Spleen (tissue), 11 donors: Measurements from ENCODE around the gene MBNL1. TPM values are rescaled to one million over a fixed set of nuclear protein-coding genes. Genes with fewer than 3 reads are reported as not detected.

ENCODE experiments used
- DNase-seq: peaks from one replicate; pipeline ENCODE4 v3.0.0-alpha.2; 2020
- H3K27ac ChIP-seq, 8 donors: fragments of 200-600 bp; sonication (generic) in 7 of 8; 1 replicate in 4 of 8; 2 replicates in 4 of 8; pipeline versions ENCODE4 v1.5.0 to v1.8.0; 2016 to 2021; ENCODE audit warnings: inconsistent platforms in 4 of 8, mild to moderate bottlenecking in 4 of 8, moderate library complexity in 1 of 8
- H3K27me3 ChIP-seq, 7 donors: fragments of 200-600 bp; sonication (generic) in 6 of 7; replicated peaks in 1 of 7; 1 replicate in 4 of 7; 2 replicates in 3 of 7; pipeline versions ENCODE4 v1.5.0 to v1.8.0; 2016 to 2021; ENCODE audit warnings: inconsistent platforms in 3 of 7, mild to moderate bottlenecking in 1 of 7
- H3K36me3 ChIP-seq, 6 donors: fragments of 200-600 bp; sonication (generic) in 5 of 6; 1 replicate in 4 of 6; 2 replicates in 2 of 6; pipeline versions ENCODE4 v1.5.0 to v1.8.0; 2016 to 2021; ENCODE audit warnings: inconsistent platforms in 2 of 6
- H3K4me1 ChIP-seq, 6 donors: fragments of 200-600 bp; sonication (generic) in 5 of 6; 1 replicate in 3 of 6; 2 replicates in 3 of 6; pipeline versions ENCODE4 v1.5.0 to v1.8.0; 2016 to 2021; ENCODE audit warnings: inconsistent platforms in 3 of 6
- H3K4me3 ChIP-seq, 8 donors: fragments of 200-600 bp; sonication (generic) in 7 of 8; 1 replicate in 4 of 8; 2 replicates in 4 of 8; pipeline versions ENCODE4 v1.5.0 to v1.8.0; 2016 to 2021; ENCODE audit warnings: inconsistent platforms in 4 of 8, mild to moderate bottlenecking in 4 of 8, moderate library complexity in 2 of 8
- H3K9me3 ChIP-seq, 8 donors: fragments of 200-600 bp; sonication (generic) in 7 of 8; 1 replicate in 4 of 8; 2 replicates in 4 of 8; pipeline versions ENCODE4 v1.5.0 to v1.8.0; 2016 to 2021; ENCODE audit warnings: inconsistent platforms in 4 of 8
- POLR2A ChIP-seq, 3 donors: fragments of 450-650 bp; IDR thresholded peaks; one replicate each; pipeline ENCODE4 v1.5.1; 2017; ENCODE audit warnings: antibody characterized with exemption in 3 of 3, mild to moderate bottlenecking in 1 of 3
- POLR2AphosphoS5 ChIP-seq, 3 donors: sonication (generic); formaldehyde crosslinking; IDR thresholded peaks; one replicate each; pipeline ENCODE4 v1.5.1; 2017; ENCODE audit warnings: antibody characterized with exemption in 3 of 3
- WGBS, 5 donors: extraction: QIAGEN DNeasy Blood & Tissue Kit in 3 of 5; methylation state at CpG; one replicate each; pipeline versions ENCODE4 v1.1.5 to v1.1.7; 2013 to 2018; 5-methylcytosine and 5-hydroxymethylcytosine counted together
- intact Hi-C: fragments of 100-400 bp; cut with DNase I; formaldehyde crosslinking; loops from one replicate; pipeline ENCODE4 v1.15.0; 2023; ENCODE audit warnings: low total_unique reads
- polyA plus RNA-seq, 3 donors: library from polyadenylated mRNA; stranded (reverse); fragments of 200-250 nt; gene quantifications; one replicate each; pipeline ENCODE4 v1.2.1, GENCODE V29; 2013
- total RNA-seq, 7 donors: library from RNA; depleted of rRNA in 3 of 7; stranded (reverse); fragments of >200 nt in 3 of 7; fragmentation: NEBNext Ultra II Directional in 4 of 7; extraction: Animal tissue kit (Norgen Biotek cat#: 25700) in 4 of 7; gene quantifications; one replicate each; pipeline versions ENCODE4 v1.1.0 to v1.2.1, GENCODE V29; 2016 to 2021
- TF ChIP-seq, protein P1 (sequence below), 11 experiments: fragments of 200-600 bp in 7 of 11; fragments of 450-650 bp in 4 of 11; sonication (generic) in 4 of 11; IDR thresholded peaks in 8 of 11; conservative IDR thresholded peaks in 3 of 11; 1 replicate in 7 of 11; 2 replicates in 4 of 11; pipeline versions ENCODE4 v1.4.0 to v1.8.0; 2016 to 2021; ENCODE audit warnings: antibody characterized with exemption in 11 of 11, inconsistent platforms in 4 of 11, mild to moderate bottlenecking in 1 of 11
- donor health status: healthy with polysubstance abuse.
- donor health status: DM: no; HTN: no; CAD: no; lungs with moderate emphysema.
- donor health status: DM: no; HTN: no; CAD: no.
- donor health status: Bipolar disorder and iron deficiency.
- donor health status: healthy.
- donor health status: DM: no; HTN: no; CAD: no.
- donor health status: DM: yes; HTN: yes; CAD: no.

MBNL1 gene
- total and polyA plus RNA-seq, 10 donors = 64.7 to 491 (median 296) TPM

DNA sequence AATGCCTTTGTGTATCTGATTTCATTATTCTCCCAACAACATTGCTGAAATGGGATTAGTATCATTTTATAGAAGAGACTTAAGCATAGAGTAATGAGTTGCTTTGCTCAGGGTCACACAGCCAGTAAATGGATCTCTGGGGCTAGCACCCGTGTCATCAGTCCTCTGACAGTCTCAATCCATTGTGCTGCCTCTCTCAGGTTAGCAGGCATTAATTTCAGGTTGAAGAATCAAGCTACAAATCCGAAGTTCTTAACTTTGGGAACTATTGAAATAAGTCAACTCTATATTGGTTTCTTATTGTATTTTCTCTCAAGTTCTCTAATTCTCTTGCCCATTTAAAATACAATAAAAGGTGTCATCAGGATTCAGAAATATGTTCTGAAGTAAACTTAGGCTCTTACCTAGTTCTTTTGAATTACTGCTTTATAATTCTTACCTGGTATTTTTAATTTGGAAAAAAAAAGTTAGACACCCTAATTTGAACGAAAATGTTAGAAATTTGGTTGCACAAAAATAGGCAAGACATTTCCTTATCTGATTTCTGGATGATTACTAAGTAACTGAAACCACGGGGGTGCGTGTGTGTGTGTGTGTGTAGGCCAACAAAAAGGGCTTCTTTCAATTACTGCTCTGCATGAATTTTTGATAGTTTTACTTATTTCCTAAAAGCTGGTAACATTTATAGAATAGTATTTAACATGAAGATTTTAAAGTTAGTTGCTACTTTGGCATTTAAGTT, 189.8 kb downstream of the MBNL1 start:
- H3K36me3 ChIP-seq = peaks cover 0 to 100% (median 51%) of the 10 kb centered on the region in 6 donors

DNA sequence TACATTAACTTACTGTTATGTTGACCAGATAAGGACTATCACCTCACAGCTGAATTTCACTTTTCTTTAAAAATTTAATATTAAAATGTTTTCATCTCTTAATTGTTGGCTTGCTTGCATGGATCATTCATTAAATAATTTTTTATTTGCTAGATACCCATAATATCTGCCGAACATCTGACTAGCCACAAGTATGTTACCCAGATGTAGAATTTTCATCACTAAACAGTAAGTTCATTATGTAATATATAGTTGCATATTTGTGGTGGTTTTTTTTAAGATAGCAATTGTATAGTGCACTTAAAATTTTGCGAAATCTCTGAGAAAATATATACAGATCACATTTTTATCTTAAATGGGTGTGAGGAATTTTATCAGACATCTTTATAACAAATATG, 190.4 kb downstream of the MBNL1 start:
- no peaks in the 10 kb centered on the region for H3K27me3 ChIP-seq
- H3K27ac ChIP-seq = peak overlapping the region in 1 of 8 donors; percentile 26
- no peak for DNase-seq
- H3K9me3 ChIP-seq = no peaks in the 10 kb centered on the region
- H3K4me3 ChIP-seq = no peak overlapping the region
- TF ChIP-seq, protein P1, sequence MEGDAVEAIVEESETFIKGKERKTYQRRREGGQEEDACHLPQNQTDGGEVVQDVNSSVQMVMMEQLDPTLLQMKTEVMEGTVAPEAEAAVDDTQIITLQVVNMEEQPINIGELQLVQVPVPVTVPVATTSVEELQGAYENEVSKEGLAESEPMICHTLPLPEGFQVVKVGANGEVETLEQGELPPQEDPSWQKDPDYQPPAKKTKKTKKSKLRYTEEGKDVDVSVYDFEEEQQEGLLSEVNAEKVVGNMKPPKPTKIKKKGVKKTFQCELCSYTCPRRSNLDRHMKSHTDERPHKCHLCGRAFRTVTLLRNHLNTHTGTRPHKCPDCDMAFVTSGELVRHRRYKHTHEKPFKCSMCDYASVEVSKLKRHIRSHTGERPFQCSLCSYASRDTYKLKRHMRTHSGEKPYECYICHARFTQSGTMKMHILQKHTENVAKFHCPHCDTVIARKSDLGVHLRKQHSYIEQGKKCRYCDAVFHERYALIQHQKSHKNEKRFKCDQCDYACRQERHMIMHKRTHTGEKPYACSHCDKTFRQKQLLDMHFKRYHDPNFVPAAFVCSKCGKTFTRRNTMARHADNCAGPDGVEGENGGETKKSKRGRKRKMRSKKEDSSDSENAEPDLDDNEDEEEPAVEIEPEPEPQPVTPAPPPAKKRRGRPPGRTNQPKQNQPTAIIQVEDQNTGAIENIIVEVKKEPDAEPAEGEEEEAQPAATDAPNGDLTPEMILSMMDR (IDR thresholded peaks at IDR 0.05 in 8 of 11, conservative IDR thresholded peaks at IDR 0.05 in 3 of 11) = no peak
- TF ChIP-seq POLR2A (IDR thresholded peaks at IDR 0.05) = no peak
- no peak for TF ChIP-seq POLR2AphosphoS5 (IDR thresholded peaks at IDR 0.05)
- WGBS, 5 donors = 82 to 98% (median 89%) methylated on average over 2 of the region's 2 CpGs
- H3K36me3 ChIP-seq = peaks cover 0 to 98% (median 53%) of the 10 kb centered on the region in 6 donors
- H3K4me1 ChIP-seq = peaks cover 0 to 58% (median 5%) of the 10 kb centered on the region in 6 donors
- intact Hi-C loops = no loop called here

More for the DNA sequence above, 189.8 kb downstream of the MBNL1 start:
- intact Hi-C loops = no loop called here
- WGBS, 5 donors = 63 to 78% (median 76%) methylated on average over 5 of the region's 5 CpGs
- no peak overlapping the region for H3K4me3 ChIP-seq
- TF ChIP-seq POLR2A (IDR thresholded peaks at IDR 0.05) (no peak), POLR2AphosphoS5 (IDR thresholded peaks at IDR 0.05) (no peak)
- TF ChIP-seq, protein P1 (IDR thresholded peaks at IDR 0.05 in 8 of 11, conservative IDR thresholded peaks at IDR 0.05 in 3 of 11) = no peak
- H3K27me3 ChIP-seq = no peaks in the 10 kb centered on the region
- DNase-seq = no peak
- H3K4me1 ChIP-seq = peaks cover 0 to 61% (median 5%) of the 10 kb centered on the region in 6 donors
- H3K9me3 ChIP-seq = no peaks in the 10 kb centered on the region
- peak overlapping the region in 1 of 8 donors; percentile 26 for H3K27ac ChIP-seq

DNA sequence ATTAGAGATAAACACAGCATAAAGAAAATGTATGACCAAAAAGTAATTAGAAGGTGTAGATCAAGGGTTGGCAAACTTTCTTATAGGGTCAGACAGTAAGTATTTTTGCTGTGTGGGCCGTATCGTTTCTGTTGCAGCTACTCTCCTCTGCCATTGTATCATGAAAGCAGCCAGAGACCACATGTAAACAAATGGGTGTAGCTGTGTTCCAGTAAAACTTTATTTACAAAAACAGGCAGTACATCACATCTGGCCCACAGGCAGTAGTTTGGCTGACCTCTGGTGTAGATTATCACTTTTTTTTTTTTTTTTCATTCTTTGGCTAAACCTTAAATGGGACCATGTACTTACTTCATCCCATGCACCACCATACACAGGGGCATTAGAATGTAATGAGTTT, 190.8 kb downstream of the MBNL1 start:
- Histone ChIP-seq H3K9me3 (no peaks in the 10 kb centered on the region), H3K36me3 (peaks cover 0 to 98% (median 54%) of the 10 kb centered on the region in 6 donors), H3K4me1 (peaks cover 0 to 54% (median 5%) of the 10 kb centered on the region in 6 donors), H3K4me3 (no peak overlapping the region), H3K27me3 (no peaks in the 10 kb centered on the region), H3K27ac (peak overlapping the region in 1 of 8 donors; percentile 18)
- intact Hi-C loops = no loop called here
- 93 to 95% (median 95%) methylated on average over 2 of the region's 2 CpGs for WGBS, 5 donors
- no peak for TF ChIP-seq POLR2AphosphoS5 (IDR thresholded peaks at IDR 0.05)
- TF ChIP-seq POLR2A (IDR thresholded peaks at IDR 0.05) = no peak
- TF ChIP-seq, protein P1 (IDR thresholded peaks at IDR 0.05 in 8 of 11, conservative IDR thresholded peaks at IDR 0.05 in 3 of 11) = no peak
- no peak for DNase-seq

DNA sequence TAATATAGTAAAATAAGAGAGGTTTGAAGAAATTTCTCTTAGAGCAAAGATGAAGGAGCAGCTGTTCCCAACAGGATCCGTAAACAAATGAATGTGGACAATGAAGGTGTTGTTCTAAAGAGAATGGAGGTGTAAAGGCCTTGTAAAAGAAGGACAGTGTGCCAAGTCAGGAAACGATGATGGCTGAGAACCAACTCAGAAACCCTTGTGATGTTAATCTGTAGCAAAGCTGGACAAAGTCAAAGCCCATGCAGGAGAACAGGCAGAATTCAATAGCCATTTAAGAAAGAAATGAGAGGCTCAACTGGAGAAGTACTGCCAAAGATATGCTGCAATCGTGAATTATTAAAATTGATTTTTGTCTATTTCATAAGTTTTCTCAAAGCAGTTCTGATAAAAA, 192.2 kb downstream of the MBNL1 start:
- Histone ChIP-seq H3K27ac (peak overlapping the region in 2 of 8 donors; percentile 9), H3K4me3 (no peak overlapping the region), H3K9me3 (no peaks in the 10 kb centered on the region), H3K4me1 (peaks cover 0 to 48% (median 5%) of the 10 kb centered on the region in 6 donors), H3K36me3 (peaks cover 0 to 98% (median 53%) of the 10 kb centered on the region in 6 donors), H3K27me3 (no peaks in the 10 kb centered on the region)
- 72 to 84% (median 78%) methylated on average over 3 of the region's 3 CpGs for WGBS, 5 donors
- intact Hi-C loops = no loop called here
- no peak for DNase-seq
- TF ChIP-seq POLR2AphosphoS5 (IDR thresholded peaks at IDR 0.05) (no peak), POLR2A (IDR thresholded peaks at IDR 0.05) (no peak)
- TF ChIP-seq, protein P1 (IDR thresholded peaks at IDR 0.05 in 8 of 11, conservative IDR thresholded peaks at IDR 0.05 in 3 of 11) = no peak
